GM12878 (cell line): Measurements from ENCODE around the gene HNMT.

Experiments
- MXI1 ChIP-seq: fragments of 150-350 bp; IDR thresholded peaks from 2 replicates; pipeline ENCODE4 v1.6.1; 2011; ENCODE audit warnings: low read depth, mild to moderate bottlenecking, inconsistent platforms, low read length, improper control_type of control experiment
- POLR2A ChIP-seq: IDR thresholded peaks from 2 replicates; pipeline ENCODE4 v1.6.1; 2011; ENCODE audit warnings: low read depth, mild to moderate bottlenecking, low read length
- RBBP5 ChIP-seq: fragments of 200-600 bp; sonication (generic); conservative IDR thresholded peaks from 2 replicates; pipeline ENCODE4 v1.6.1; 2016
- RCOR1 ChIP-seq: conservative IDR thresholded peaks from 2 replicates; pipeline ENCODE4 v1.6.1; 2012; ENCODE audit warnings: low read depth, low read length, improper control_type of control experiment
- RFX5 ChIP-seq: IDR thresholded peaks from 2 replicates; pipeline ENCODE4 v1.6.1; 2011; ENCODE audit warnings: low read depth, low read length, improper control_type of control experiment
- SMARCA5 ChIP-seq: fragments of 450-650 bp; IDR thresholded peaks from 2 replicates; pipeline ENCODE4 v1.6.1; 2017; ENCODE audit warnings: mild to moderate bottlenecking
- TF ChIP-seq, protein P1 (sequence below): IDR thresholded peaks from 2 replicates; pipeline ENCODE4 v1.6.1; 2011; ENCODE audit warnings: mild to moderate bottlenecking, low read depth, low read length, moderate library complexity; ENCODE audit not compliant: insufficient replicate concordance

GRCh38 chr2:137947728-137948336, 16.4 kb upstream of the HNMT start:
- TF ChIP-seq RCOR1 (no peak), POLR2A (no peak), MXI1 (no peak), SMARCA5 (no peak), RBBP5 (no peak), RFX5 (no peak)
- TF ChIP-seq, protein P1, sequence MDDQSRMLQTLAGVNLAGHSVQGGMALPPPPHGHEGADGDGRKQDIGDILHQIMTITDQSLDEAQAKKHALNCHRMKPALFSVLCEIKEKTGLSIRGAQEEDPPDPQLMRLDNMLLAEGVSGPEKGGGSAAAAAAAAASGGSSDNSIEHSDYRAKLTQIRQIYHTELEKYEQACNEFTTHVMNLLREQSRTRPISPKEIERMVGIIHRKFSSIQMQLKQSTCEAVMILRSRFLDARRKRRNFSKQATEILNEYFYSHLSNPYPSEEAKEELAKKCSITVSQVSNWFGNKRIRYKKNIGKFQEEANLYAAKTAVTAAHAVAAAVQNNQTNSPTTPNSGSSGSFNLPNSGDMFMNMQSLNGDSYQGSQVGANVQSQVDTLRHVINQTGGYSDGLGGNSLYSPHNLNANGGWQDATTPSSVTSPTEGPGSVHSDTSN, result no peak
